CD4-positive, alpha-beta T cell (primary cell): ENCODE data around the gene PTPRD. TPM values are rescaled to one million over a fixed set of nuclear protein-coding genes. Genes with fewer than 3 reads are reported as not detected.

ENCODE experiments used
- ATAC-seq: fragments of 200-7000 bp; cut with Tn5 transposase; one replicate; pipeline ENCODE4 v1.10.0; 2022; ENCODE audit warnings: mild to moderate bottlenecking; ENCODE audit not compliant: poor library complexity
- CTCF ChIA-PET: fragments of 350-600 bp; sonication (Branson Sonifier 250); formaldehyde crosslinking; loops from one replicate; lab custom pipeline; 2021; ENCODE audit warnings: antibody characterized with exemption, inconsistent platforms; lab: Charles Lee
- POLR2A ChIA-PET: fragments of 350-600 bp; sonication (Branson Sonifier 250); formaldehyde crosslinking; loops from one replicate; lab custom pipeline; 2021; ENCODE audit warnings: antibody characterized with exemption, inconsistent platforms; lab: Charles Lee
- DNase-seq, 14 experiments: peaks; one replicate each; pipeline ENCODE4 v3.0.0-alpha.2; 2013 to 2020; ENCODE audit warnings: mixed read lengths in 2 of 14
- H3K27ac ChIP-seq, 2 donors: one replicate each; pipeline versions ENCODE4 v1.5.1 to v1.7.0; 2013; ENCODE audit warnings: low read length in 2 of 2, low read depth in 1 of 2, mild to moderate bottlenecking in 1 of 2
- H3K27me3 ChIP-seq, 2 experiments: 1 replicate in 1 of 2; 2 replicates in 1 of 2; pipeline versions ENCODE4 v1.6.1 to v1.7.0; 2013; ENCODE audit warnings: low read length in 2 of 2, control low read depth in 1 of 2, mild to moderate bottlenecking in 1 of 2, moderate library complexity in 1 of 2; ENCODE audit not compliant: insufficient read depth in 2 of 2, control insufficient read depth in 1 of 2
- H3K36me3 ChIP-seq: one replicate; pipeline ENCODE4 v1.6.1; 2013; ENCODE audit warnings: low read length, control low read depth; ENCODE audit not compliant: insufficient read depth
- H3K4me1 ChIP-seq: one replicate; pipeline ENCODE4 v1.6.1; 2013; ENCODE audit warnings: low read length, control low read depth; ENCODE audit not compliant: insufficient read depth
- H3K4me3 ChIP-seq: one replicate; pipeline ENCODE4 v1.5.1; 2013; ENCODE audit warnings: mild to moderate bottlenecking, low read length, moderate library complexity
- H3K9me3 ChIP-seq, 2 experiments: 1 replicate in 1 of 2; 2 replicates in 1 of 2; pipeline versions ENCODE4 v1.6.1 to v1.7.0; 2013; ENCODE audit warnings: low read length in 2 of 2, mild to moderate bottlenecking in 2 of 2, control low read depth in 1 of 2, moderate library complexity in 1 of 2; ENCODE audit not compliant: control insufficient read depth in 1 of 2, insufficient read depth in 1 of 2
- H3K27ac Mint-ChIP-seq: one replicate; pipeline ENCODE4 v1.8.0; 2020; ENCODE audit warnings: mixed read lengths
- H3K27me3 Mint-ChIP-seq: one replicate; pipeline ENCODE4 v1.8.0; 2021; ENCODE audit warnings: mixed read lengths
- H3K36me3 Mint-ChIP-seq: one replicate; pipeline ENCODE4 v1.8.0; 2021; ENCODE audit warnings: low read depth, mixed read lengths
- H3K4me1 Mint-ChIP-seq: one replicate; pipeline ENCODE4 v1.8.0; 2021; ENCODE audit warnings: low read depth, mixed read lengths
- H3K4me3 Mint-ChIP-seq: one replicate; pipeline ENCODE4 v1.8.0; 2020; ENCODE audit warnings: mild to moderate bottlenecking, mixed read lengths
- H3K9me3 Mint-ChIP-seq: one replicate; pipeline ENCODE4 v1.8.0; 2020; ENCODE audit warnings: mixed read lengths
- CTCF ChIP-seq: fragments of 200-600 bp; IDR thresholded peaks from one replicate; pipeline ENCODE4 v1.8.0; 2022; ENCODE audit warnings: antibody characterized with exemption, mild to moderate bottlenecking
- intact Hi-C, 2 experiments: fragments of 100-400 bp; cut with DNase I in 1 of 2; cut with micrococcal nuclease in 1 of 2; formaldehyde crosslinking; loops; one replicate each; pipeline versions ENCODE4 v1.15.1 to v1.9.0; 2023 to 2025; cut with DNase I, micrococcal nuclease
- total RNA-seq, 174 experiments: library from RNA in 2 of 174; stranded (reverse) in 2 of 174; gene quantifications; one replicate each; pipeline ENCODE4 v1.2.3 and lab custom pipeline; 2021 to 2026

The PTPRD gene
- total RNA-seq, 2 experiments from 2014 or later = not detected

GRCh38 chr9:8643896-8644295 lies 1968.9 kb downstream of the PTPRD start:
- ATAC-seq (no peak), DNase-seq (no peak)
- Histone ChIP-seq H3K36me3 (no peaks in the 10 kb centered on the region), H3K4me3 (no peak overlapping the region), H3K4me1 (no peaks in the 10 kb centered on the region), H3K27me3 (no peaks in the 10 kb centered on the region), H3K9me3 (peaks cover 0 to 12% of the 10 kb centered on the region in 2 experiments), H3K27ac (no peak overlapping the region)
- intact Hi-C loops = no loop called here
- ChIA-PET POLR2A (no interaction called here), CTCF (no interaction called here)
- no peaks in the 10 kb centered on the region for H3K9me3 Mint-ChIP-seq
- H3K27ac Mint-ChIP-seq = no peak overlapping the region
- H3K36me3 Mint-ChIP-seq = no peaks in the 10 kb centered on the region
- H3K27me3 Mint-ChIP-seq = no peaks in the 10 kb centered on the region
- H3K4me3 Mint-ChIP-seq = no peak overlapping the region
- no peak for TF ChIP-seq CTCF
- no peaks in the 10 kb centered on the region for H3K4me1 Mint-ChIP-seq

DNA sequence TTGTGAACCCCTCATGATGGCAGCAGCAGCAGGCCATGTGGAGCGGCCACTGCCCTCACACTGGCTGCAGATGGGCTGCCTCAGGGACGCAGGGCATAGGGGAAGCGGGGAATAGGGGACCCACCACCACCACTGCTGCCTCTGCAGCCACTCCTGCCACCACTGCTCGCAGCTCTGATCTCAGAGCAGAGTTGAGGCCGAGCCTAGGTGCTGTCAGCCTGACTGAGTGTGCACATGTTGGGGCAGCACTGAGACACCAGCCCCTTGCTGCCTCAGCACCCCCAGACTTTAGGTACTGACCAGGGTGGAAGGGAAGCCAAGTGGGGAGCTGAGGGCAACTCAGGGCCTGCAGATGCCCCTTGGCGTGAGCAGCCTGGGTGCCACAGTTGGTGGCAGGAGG lies 1969.3 kb downstream of the PTPRD start:
- DNase-seq = no peak
- intact Hi-C loops = no loop called here
- H3K27me3 ChIP-seq = no peaks in the 10 kb centered on the region
- TF ChIP-seq CTCF = no peak
- ChIA-PET CTCF (no interaction called here), POLR2A (no interaction called here)
- H3K27ac Mint-ChIP-seq = no peak overlapping the region
- no peaks in the 10 kb centered on the region for H3K9me3 Mint-ChIP-seq
- ATAC-seq = no peak
- H3K9me3 ChIP-seq = peaks cover 0 to 12% of the 10 kb centered on the region in 2 experiments
- no peaks in the 10 kb centered on the region for H3K36me3 Mint-ChIP-seq
- H3K27ac ChIP-seq = no peak overlapping the region
- no peaks in the 10 kb centered on the region for H3K4me1 Mint-ChIP-seq
- H3K27me3 Mint-ChIP-seq = no peaks in the 10 kb centered on the region
- H3K4me3 ChIP-seq = no peak overlapping the region
- no peak overlapping the region for H3K4me3 Mint-ChIP-seq
- H3K4me1 ChIP-seq = no peaks in the 10 kb centered on the region
- no peaks in the 10 kb centered on the region for H3K36me3 ChIP-seq

- H3K4me1 Mint-ChIP-seq = no peaks in the 10 kb centered on the region
- H3K9me3 Mint-ChIP-seq = no peaks in the 10 kb centered on the region
- POLR2A ChIA-PET = no interaction called here
- H3K36me3 ChIP-seq = no peaks in the 10 kb centered on the region
- no peak overlapping the region for H3K4me3 Mint-ChIP-seq
- DNase-seq = no peak
- CTCF ChIA-PET = no interaction called here
- H3K36me3 Mint-ChIP-seq = no peaks in the 10 kb centered on the region
- no peaks in the 10 kb centered on the region for H3K27me3 Mint-ChIP-seq
- no peaks in the 10 kb centered on the region for H3K27me3 ChIP-seq
- no peak overlapping the region for H3K4me3 ChIP-seq
- no peak overlapping the region for H3K27ac ChIP-seq
- TF ChIP-seq CTCF = no peak
- ATAC-seq = no peak
- intact Hi-C loops = no loop called here
- no peak overlapping the region for H3K27ac Mint-ChIP-seq
- no peaks in the 10 kb centered on the region for H3K4me1 ChIP-seq
- H3K9me3 ChIP-seq = peaks cover 0 to 12% of the 10 kb centered on the region in 2 experiments
Observed at GRCh38 chr9:8640761-8641160, 1972.0 kb downstream of the PTPRD start.
